GM08714 (cell line): ENCODE measurements around the gene DCDC2.

Source experiments
- H3K4me3 ChIP-seq: fragments of 200-500 bp; sonication (Bioruptor generic); 2 replicates; pipeline ENCODE4 v1.5.1; 2014; ENCODE audit warnings: mild to moderate bottlenecking, low read length, inconsistent platforms
- ZNF274 ChIP-seq: IDR thresholded peaks from 2 replicates; pipeline ENCODE4 v1.6.1; 2012; ENCODE audit warnings: mild to moderate bottlenecking, low read depth, low read length

The DCDC2 gene

GRCh38 chr6:24197892-24198291 lies 160.0 kb downstream of the DCDC2 start:
- no peak for TF ChIP-seq ZNF274
- H3K4me3 ChIP-seq: no peak overlapping the region

GRCh38 chr6:24195836-24196597 lies 161.8 kb downstream of the DCDC2 start:
- TF ChIP-seq ZNF274: no peak
- no peak overlapping the region for H3K4me3 ChIP-seq

DNA sequence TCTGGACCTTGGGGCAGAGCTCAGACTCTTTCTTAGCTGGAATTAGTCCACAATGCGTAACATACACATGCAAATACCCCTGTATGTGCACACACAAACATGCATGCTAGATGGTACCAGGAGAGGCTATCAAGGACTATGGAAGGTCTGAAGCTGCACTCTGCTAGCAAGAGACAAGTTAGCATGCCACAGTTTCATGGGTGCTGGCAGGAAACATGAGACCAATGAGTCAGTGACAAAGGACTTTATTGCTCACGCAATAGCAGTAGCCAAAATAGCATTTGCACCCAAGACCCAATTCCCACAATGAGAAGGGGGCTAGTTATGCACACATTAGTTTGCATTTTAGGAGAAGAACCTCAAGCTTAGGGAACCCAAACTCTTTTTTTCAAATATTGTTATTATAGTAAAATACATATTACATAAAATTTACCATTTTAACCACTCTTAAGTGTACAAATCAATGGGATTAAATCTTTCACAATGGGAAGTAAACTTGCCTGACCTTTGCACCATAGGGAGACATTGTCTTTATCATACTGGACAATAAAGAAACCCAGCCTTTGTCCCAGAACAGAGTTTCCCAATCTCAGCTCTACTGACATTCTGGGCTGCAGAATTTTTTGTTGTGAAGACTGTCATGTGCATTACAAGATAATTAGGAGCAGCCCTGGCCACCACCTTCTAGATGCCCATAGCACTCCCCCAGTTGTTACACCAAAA lies 162.7 kb downstream of the DCDC2 start:
- no peak overlapping the region for H3K4me3 ChIP-seq
- TF ChIP-seq ZNF274: no peak

GRCh38 chr6:24193364-24193763 lies 164.5 kb downstream of the DCDC2 start:
- TF ChIP-seq ZNF274: no peak
- H3K4me3 ChIP-seq: no peak overlapping the region

DNA sequence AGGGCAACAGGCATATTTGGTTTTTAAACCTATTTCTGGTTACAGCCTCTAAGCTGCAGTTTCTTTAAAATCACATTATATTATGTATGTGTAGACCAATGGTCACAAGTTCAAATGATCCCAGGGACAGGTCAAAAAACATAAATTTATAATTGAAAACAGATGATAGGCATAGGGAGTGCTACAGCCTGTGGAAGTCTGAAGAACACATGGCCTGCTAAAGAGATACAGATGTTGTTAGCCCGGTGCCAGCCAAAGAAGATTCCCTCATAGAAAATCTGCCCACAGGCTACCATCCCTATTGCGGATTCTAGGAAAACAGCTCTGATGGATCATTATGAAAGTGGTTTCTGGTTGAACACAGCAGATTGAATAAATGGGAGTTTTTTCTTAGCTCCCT lies 166.5 kb downstream of the DCDC2 start:
- H3K4me3 ChIP-seq: no peak overlapping the region
- no peak for TF ChIP-seq ZNF274

- TF ChIP-seq ZNF274: no peak
- H3K4me3 ChIP-seq: no peak overlapping the region
Measured at GRCh38 chr6:24188578-24189080, 169.2 kb downstream of the DCDC2 start.

- H3K4me3 ChIP-seq: no peak overlapping the region
- TF ChIP-seq ZNF274: no peak
Measured at GRCh38 chr6:24187965-24188577, 169.8 kb downstream of the DCDC2 start.

- TF ChIP-seq ZNF274: no peak
- H3K4me3 ChIP-seq: no peak overlapping the region
Measured at GRCh38 chr6:24186349-24186748, 171.5 kb downstream of the DCDC2 start.

GRCh38 chr6:24183584-24183983 lies 174.3 kb downstream of the DCDC2 start:
- no peak overlapping the region for H3K4me3 ChIP-seq
- TF ChIP-seq ZNF274: no peak

DNA sequence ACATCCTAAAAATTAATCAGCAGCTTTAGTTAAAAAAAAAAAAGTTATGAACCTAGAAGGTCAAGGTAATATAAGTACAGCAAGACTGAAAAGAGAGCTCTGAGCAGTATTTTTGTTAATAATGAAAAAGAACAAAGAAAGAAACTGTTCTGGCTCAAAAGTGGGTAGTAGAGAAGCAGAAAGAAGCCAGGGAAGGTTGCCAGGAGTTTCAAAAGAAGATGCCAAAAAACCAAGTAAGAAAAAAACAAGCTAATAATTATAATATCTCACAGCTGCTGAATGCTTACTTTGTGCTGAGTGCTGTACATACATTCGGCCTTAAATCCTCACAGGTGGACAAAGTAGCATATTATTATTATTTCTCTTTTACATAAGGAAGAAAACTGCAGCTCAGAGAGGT lies 200.0 kb downstream of the DCDC2 start:
- no peak for TF ChIP-seq ZNF274
- H3K4me3 ChIP-seq: no peak overlapping the region

GRCh38 chr6:24154121-24154520 lies 203.7 kb downstream of the DCDC2 start:
- TF ChIP-seq ZNF274: no peak
- no peak overlapping the region for H3K4me3 ChIP-seq

DNA sequence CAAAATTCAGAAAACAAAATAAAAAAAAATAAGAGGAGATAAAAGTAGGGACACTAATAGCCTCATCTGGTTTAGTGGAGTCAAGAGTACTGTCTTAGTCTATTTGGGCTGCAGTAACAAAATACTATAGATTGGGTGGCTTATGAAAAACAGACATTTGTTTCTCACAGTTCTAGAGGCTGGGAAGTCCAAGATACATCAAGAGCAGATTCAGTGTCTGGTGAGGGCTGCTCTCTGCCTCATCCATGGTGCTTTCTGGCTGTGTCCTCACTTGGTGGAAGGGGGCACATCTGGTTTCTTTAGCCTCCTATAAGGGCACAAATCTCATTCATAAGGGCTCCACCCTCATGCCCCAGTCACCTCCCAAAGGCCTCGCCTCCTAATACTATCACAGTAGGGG lies 205.8 kb downstream of the DCDC2 start:
- H3K4me3 ChIP-seq: no peak overlapping the region
- no peak for TF ChIP-seq ZNF274

GRCh38 chr6:24149836-24150235 lies 208.0 kb downstream of the DCDC2 start:
- H3K4me3 ChIP-seq: no peak overlapping the region
- TF ChIP-seq ZNF274: no peak

DNA sequence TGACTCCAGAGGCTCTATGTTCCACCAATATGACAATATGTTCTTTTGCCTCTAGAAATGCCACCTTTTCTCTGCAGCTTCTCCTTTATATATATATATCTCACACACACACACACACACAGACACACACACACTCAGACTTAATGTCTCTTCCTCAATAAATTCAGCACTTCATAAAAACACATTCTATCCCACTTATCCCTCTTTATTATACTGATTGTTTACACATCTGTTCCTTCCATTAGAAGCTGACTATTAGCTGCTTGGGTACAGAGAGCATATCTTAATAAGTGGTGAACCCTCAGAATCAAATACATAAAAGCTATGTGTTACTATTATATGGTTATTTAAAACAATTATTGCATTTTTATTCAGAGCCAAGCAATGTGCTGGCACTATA lies 208.6 kb downstream of the DCDC2 start:
- TF ChIP-seq ZNF274: no peak
- H3K4me3 ChIP-seq: no peak overlapping the region

- no peak overlapping the region for H3K4me3 ChIP-seq
- no peak for TF ChIP-seq ZNF274
Measured at GRCh38 chr6:24148684-24149083, 209.2 kb downstream of the DCDC2 start.
